ENCODE measurements around the gene DNAJB1. TPM values are rescaled to one million over a fixed set of nuclear protein-coding genes. Genes with fewer than 3 reads are reported as not detected.

Gene DNAJB1
- total RNA-seq, 1 experiment from 2014 or later, result 122 TPM

- ChIA-PET CTCF (interaction anchor here (0.6 kb wide), 1 partner anchor 13 kb away, joined by 4 read pairs; no protein-coding TSS in a partner anchor), POLR2A (ENCODE audit: low non-redundant PET) (no interaction called here)
- TF ChIP-seq EZH2 (IDR thresholded peaks at IDR 0.05; ENCODE audit: borderline replicate concordance, low read depth, low read length, poor library complexity, severe bottlenecking) (no peak), CTCF (conservative IDR thresholded peaks at IDR 0.05; ENCODE audit: low read depth, low read length) (no peak)
- DNase-seq (ENCODE audit: low spot score), result no peak
- no peak overlapping the region for H3K27ac ChIP-seq (ENCODE audit: low read depth, low read length, poor library complexity, severe bottlenecking)
- H3K4me3 ChIP-seq (ENCODE audit: low read depth, low read length, poor library complexity, severe bottlenecking), result no peak overlapping the region
- no peaks in the 10 kb centered on the region for H3K27me3 ChIP-seq (replicated peaks; ENCODE audit: insufficient read depth, low read depth, low read length, poor library complexity)
- H3K36me3 ChIP-seq (ENCODE audit: insufficient read depth, low read length, poor library complexity, severe bottlenecking), result peaks cover 12% of the 10 kb centered on the region
- intact Hi-C loops (cut with micrococcal nuclease; ENCODE audit: unreplicated experiment), result loop anchor here (5.0 kb wide), 2 partner anchors 345 to 600 kb away; partner anchors contain the start of gene ASF1B
- H3K4me1 ChIP-seq (ENCODE audit: insufficient read depth, low read length, poor library complexity, severe bottlenecking), result peaks cover 9% of the 10 kb centered on the region
- BruUV-seq (replicated peaks), result no TSS peak
- H3K9me3 ChIP-seq (ENCODE audit: low read depth, low read length, poor library complexity, severe bottlenecking), result no peaks in the 10 kb centered on the region
These were observed 35.8 kb downstream of the DNAJB1 start for GRCh38 chr19:14482172-14482941.

- H3K4me1 ChIP-seq (ENCODE audit: insufficient read depth, low read length, poor library complexity, severe bottlenecking), result peaks cover 26% of the 10 kb centered on the region
- H3K4me3 ChIP-seq (ENCODE audit: low read depth, low read length, poor library complexity, severe bottlenecking), result no peak overlapping the region
- POLR2A ChIA-PET (ENCODE audit: low non-redundant PET), result no interaction called here
- H3K27me3 ChIP-seq (replicated peaks; ENCODE audit: insufficient read depth, low read depth, low read length, poor library complexity), result no peaks in the 10 kb centered on the region
- CTCF ChIA-PET, result interaction anchor here (0.6 to 1.3 kb wide), 2 partner anchors 9 to 24 kb away, joined by 3 to 5 read pairs; no protein-coding TSS in a partner anchor
- H3K36me3 ChIP-seq (ENCODE audit: insufficient read depth, low read length, poor library complexity, severe bottlenecking), result peaks cover 12% of the 10 kb centered on the region
- TF ChIP-seq EZH2 (IDR thresholded peaks at IDR 0.05; ENCODE audit: borderline replicate concordance, low read depth, low read length, poor library complexity, severe bottlenecking) (no peak), CTCF (conservative IDR thresholded peaks at IDR 0.05; ENCODE audit: low read depth, low read length) (no peak)
- H3K9me3 ChIP-seq (ENCODE audit: low read depth, low read length, poor library complexity, severe bottlenecking), result no peaks in the 10 kb centered on the region
- no peak for DNase-seq (ENCODE audit: low spot score)
- intact Hi-C loops (cut with micrococcal nuclease; ENCODE audit: unreplicated experiment), result loop anchor here (5.0 kb wide), 2 partner anchors 343 to 598 kb away; partner anchors contain the start of gene ASF1B
- BruUV-seq (replicated peaks), result no TSS peak
- H3K27ac ChIP-seq (ENCODE audit: low read depth, low read length, poor library complexity, severe bottlenecking), result no peak overlapping the region
These were observed 37.5 kb downstream of the DNAJB1 start for GRCh38 chr19:14480700-14481079.

- ChIA-PET CTCF (interaction anchor here (0.5 to 1.3 kb wide), 6 partner anchors 8 to 715 kb away, joined by 3 to 24 read pairs (median 3); no protein-coding TSS in a partner anchor), POLR2A (ENCODE audit: low non-redundant PET) (no interaction called here)
- H3K9me3 ChIP-seq (ENCODE audit: low read depth, low read length, poor library complexity, severe bottlenecking), result no peaks in the 10 kb centered on the region
- H3K36me3 ChIP-seq (ENCODE audit: insufficient read depth, low read length, poor library complexity, severe bottlenecking), result peaks cover 12% of the 10 kb centered on the region
- H3K27me3 ChIP-seq (replicated peaks; ENCODE audit: insufficient read depth, low read depth, low read length, poor library complexity), result no peaks in the 10 kb centered on the region
- no peak overlapping the region for H3K27ac ChIP-seq (ENCODE audit: low read depth, low read length, poor library complexity, severe bottlenecking)
- H3K4me1 ChIP-seq (ENCODE audit: insufficient read depth, low read length, poor library complexity, severe bottlenecking), result peaks cover 32% of the 10 kb centered on the region
- BruUV-seq (replicated peaks), result no TSS peak
- peak; percentile 99 for TF ChIP-seq CTCF (conservative IDR thresholded peaks at IDR 0.05; ENCODE audit: low read depth, low read length)
- TF ChIP-seq EZH2 (IDR thresholded peaks at IDR 0.05; ENCODE audit: borderline replicate concordance, low read depth, low read length, poor library complexity, severe bottlenecking), result no peak
- no peak overlapping the region for H3K4me3 ChIP-seq (ENCODE audit: low read depth, low read length, poor library complexity, severe bottlenecking)
- peak; percentile 74 for DNase-seq (ENCODE audit: low spot score)
- intact Hi-C loops (cut with micrococcal nuclease; ENCODE audit: unreplicated experiment), result loop anchor here (5.0 kb wide), 3 partner anchors 118 to 598 kb away; partner anchors contain the start of gene ASF1B
These were observed 38.1 kb downstream of the DNAJB1 start for GRCh38 chr19:14479975-14480699.

All from A673 (cell line).